Smooth muscle cell (in vitro differentiated cells): ENCODE results near the gene CD44. TPM values are rescaled to one million over a fixed set of nuclear protein-coding genes. Genes with fewer than 3 reads are reported as not detected.

ENCODE experiments used
- DNase-seq: peaks from one replicate; lab custom pipeline; 2025; ENCODE audit not compliant: unreplicated experiment; lab: John Stamatoyannopoulos, UW
- H2AFZ ChIP-seq: fragments of 200-600 bp; sonication (generic); 2 replicates; pipeline ENCODE4 v1.6.0; 2016; ENCODE audit warnings: antibody characterized with exemption, low read depth, mild to moderate bottlenecking
- H3F3A ChIP-seq: fragments of 200-600 bp; sonication (generic); 2 replicates; pipeline ENCODE4 v1.6.0; 2017; ENCODE audit warnings: antibody characterized with exemption, low read depth
- H3K27ac ChIP-seq: fragments of 200-600 bp; sonication (generic); 2 replicates; pipeline ENCODE4 v1.5.1; 2016; ENCODE audit warnings: low read depth, mild to moderate bottlenecking
- H3K27me3 ChIP-seq: fragments of 200-600 bp; sonication (generic); 2 replicates; pipeline ENCODE4 v1.6.1; 2016; ENCODE audit warnings: low read depth, mild to moderate bottlenecking
- H3K36me3 ChIP-seq: fragments of 200-600 bp; sonication (generic); 2 replicates; pipeline ENCODE4 v1.5.1; 2016; ENCODE audit warnings: low read depth
- H3K4me1 ChIP-seq: fragments of 200-600 bp; sonication (generic); 2 replicates; pipeline ENCODE4 v1.5.1; 2016; ENCODE audit warnings: low read depth
- H3K4me2 ChIP-seq: fragments of 200-600 bp; sonication (generic); 2 replicates; pipeline ENCODE4 v1.6.0; 2016; ENCODE audit warnings: mild to moderate bottlenecking
- H3K4me3 ChIP-seq: fragments of 200-600 bp; sonication (generic); 2 replicates; pipeline ENCODE4 v1.5.1; 2016; ENCODE audit warnings: mild to moderate bottlenecking
- H3K79me2 ChIP-seq: fragments of 200-600 bp; sonication (generic); 2 replicates; pipeline ENCODE4 v1.6.0; 2016; ENCODE audit warnings: low read depth, mild to moderate bottlenecking
- H3K9ac ChIP-seq: fragments of 200-600 bp; sonication (generic); 2 replicates; pipeline ENCODE4 v1.6.0; 2016; ENCODE audit warnings: low read depth
- H3K9me3 ChIP-seq: fragments of 200-600 bp; sonication (generic); replicated peaks from 2 replicates; pipeline ENCODE4 v1.5.1; 2016; ENCODE audit warnings: low read depth
- H4K20me1 ChIP-seq: fragments of 200-600 bp; sonication (generic); 2 replicates; pipeline ENCODE4 v1.6.0; 2016; ENCODE audit warnings: low read depth
- WGBS: methylation state at CpG from one replicate; pipeline ENCODE4 v1.1.7; 2016; ENCODE audit warnings: low lambda C conversion rate; 5-methylcytosine and 5-hydroxymethylcytosine counted together
- polyA plus RNA-seq: library from polyadenylated mRNA; unstranded; fragments of >200 nt; fragmentation: Nextera tagmentation; extraction: Ambion mirVana; gene quantifications from 2 replicates; pipeline ENCODE4 v1.2.1, GENCODE V29; 2016
- total RNA-seq: library from RNA; depleted of rRNA; stranded (reverse); fragments of >200 nt; gene quantifications from 2 replicates; pipeline ENCODE4 v1.2.3, GENCODE V29; 2014
- TF ChIP-seq, protein P1 (sequence below): fragments of 200-600 bp; sonication (generic); IDR thresholded peaks from 2 replicates; pipeline ENCODE4 v1.5.1; 2017; ENCODE audit warnings: borderline replicate concordance, mild to moderate bottlenecking, antibody characterized with exemption; ENCODE audit not compliant: insufficient read depth, poor library complexity, severe bottlenecking

CD44 gene
- total and polyA plus RNA-seq, 2 experiments from 2014 or later, result 116 to 248 TPM

- TF ChIP-seq, protein P1, sequence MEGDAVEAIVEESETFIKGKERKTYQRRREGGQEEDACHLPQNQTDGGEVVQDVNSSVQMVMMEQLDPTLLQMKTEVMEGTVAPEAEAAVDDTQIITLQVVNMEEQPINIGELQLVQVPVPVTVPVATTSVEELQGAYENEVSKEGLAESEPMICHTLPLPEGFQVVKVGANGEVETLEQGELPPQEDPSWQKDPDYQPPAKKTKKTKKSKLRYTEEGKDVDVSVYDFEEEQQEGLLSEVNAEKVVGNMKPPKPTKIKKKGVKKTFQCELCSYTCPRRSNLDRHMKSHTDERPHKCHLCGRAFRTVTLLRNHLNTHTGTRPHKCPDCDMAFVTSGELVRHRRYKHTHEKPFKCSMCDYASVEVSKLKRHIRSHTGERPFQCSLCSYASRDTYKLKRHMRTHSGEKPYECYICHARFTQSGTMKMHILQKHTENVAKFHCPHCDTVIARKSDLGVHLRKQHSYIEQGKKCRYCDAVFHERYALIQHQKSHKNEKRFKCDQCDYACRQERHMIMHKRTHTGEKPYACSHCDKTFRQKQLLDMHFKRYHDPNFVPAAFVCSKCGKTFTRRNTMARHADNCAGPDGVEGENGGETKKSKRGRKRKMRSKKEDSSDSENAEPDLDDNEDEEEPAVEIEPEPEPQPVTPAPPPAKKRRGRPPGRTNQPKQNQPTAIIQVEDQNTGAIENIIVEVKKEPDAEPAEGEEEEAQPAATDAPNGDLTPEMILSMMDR, result no peak
These were observed 30.1 kb downstream of the CD44 start for GRCh38 chr11:35169112-35169511.

DNA sequence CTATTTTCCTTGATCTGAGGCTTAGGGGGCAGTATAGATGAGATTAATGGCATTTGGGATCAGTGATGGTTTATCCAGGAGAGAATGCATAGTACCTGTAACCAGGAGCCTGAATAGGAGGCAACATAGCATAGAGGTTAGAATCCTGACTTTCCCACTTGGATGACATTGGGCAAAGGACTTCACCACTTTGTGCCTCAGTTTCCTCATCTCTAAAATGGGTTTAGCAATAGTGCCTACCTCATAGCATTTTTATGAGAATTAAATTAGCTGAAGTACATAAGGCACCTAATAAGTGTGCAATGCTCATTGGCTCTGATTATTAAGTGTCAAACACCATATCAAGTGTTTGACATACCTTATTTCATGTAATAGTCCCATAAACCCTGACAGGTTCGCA, 30.8 kb downstream of the CD44 start:
- no peak overlapping the region for H3K4me3 ChIP-seq
- H3K79me2 ChIP-seq, result peaks cover 15% of the 10 kb centered on the region
- WGBS, result 94% methylated on average over 1 of the region's 1 CpG
- H3F3A ChIP-seq, result peaks cover 3% of the 10 kb centered on the region
- H3K36me3 ChIP-seq, result no peaks in the 10 kb centered on the region
- no peaks in the 10 kb centered on the region for H3K27me3 ChIP-seq
- H3K27ac ChIP-seq, result no peak overlapping the region
- H2AFZ ChIP-seq, result no peak overlapping the region
- no peak overlapping the region for H3K4me2 ChIP-seq
- no peak overlapping the region for H3K9ac ChIP-seq
- DNase-seq, result no peak
- peaks cover 26% of the 10 kb centered on the region for H3K4me1 ChIP-seq
- H4K20me1 ChIP-seq, result no peaks in the 10 kb centered on the region
- TF ChIP-seq, protein P1, result no peak
- H3K9me3 ChIP-seq, result no peaks in the 10 kb centered on the region

More at GRCh38 chr11:35169112-35169511, 30.1 kb downstream of the CD44 start:
- Histone ChIP-seq H3K4me3 (no peak overlapping the region), H3K9ac (no peak overlapping the region), H3K36me3 (no peaks in the 10 kb centered on the region), H3K79me2 (peaks cover 15% of the 10 kb centered on the region), H3K4me2 (no peak overlapping the region), H2AFZ (no peak overlapping the region), H3F3A (peaks cover 3% of the 10 kb centered on the region), H3K9me3 (no peaks in the 10 kb centered on the region), H3K27ac (no peak overlapping the region), H3K27me3 (no peaks in the 10 kb centered on the region), H4K20me1 (no peaks in the 10 kb centered on the region), H3K4me1 (peaks cover 22% of the 10 kb centered on the region)
- 98% methylated on average over 2 of the region's 2 CpGs for WGBS
- DNase-seq, result no peak

DNA sequence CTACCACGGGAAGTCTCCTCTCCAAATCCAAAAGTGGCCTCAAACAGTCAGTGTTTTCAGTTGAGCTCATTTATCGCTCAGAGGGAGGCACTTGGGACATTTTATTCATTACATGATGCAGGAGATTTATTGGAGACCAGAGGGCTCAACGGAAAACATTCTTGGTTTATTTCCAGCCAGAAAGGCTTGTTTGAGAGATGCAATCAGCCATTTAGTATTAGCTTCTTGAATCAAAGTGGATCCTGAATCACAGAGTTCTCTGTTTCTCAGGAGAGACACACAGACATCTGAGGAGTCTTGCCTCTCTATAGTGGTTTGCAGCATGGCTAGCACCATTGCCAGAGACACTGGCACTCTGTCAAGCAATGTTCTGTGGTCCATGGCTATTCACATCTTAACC, 31.5 kb downstream of the CD44 start:
- DNase-seq, result no peak
- no peaks in the 10 kb centered on the region for H3K36me3 ChIP-seq
- H3K9ac ChIP-seq, result no peak overlapping the region
- peaks cover 4% of the 10 kb centered on the region for H3F3A ChIP-seq
- no peaks in the 10 kb centered on the region for H3K27me3 ChIP-seq
- H3K27ac ChIP-seq, result no peak overlapping the region
- WGBS, result 74% methylated on average over 3 of the region's 3 CpGs
- no peak overlapping the region for H2AFZ ChIP-seq
- H3K4me3 ChIP-seq, result no peak overlapping the region
- H3K4me2 ChIP-seq, result no peak overlapping the region
- no peaks in the 10 kb centered on the region for H4K20me1 ChIP-seq
- no peaks in the 10 kb centered on the region for H3K9me3 ChIP-seq
- peaks cover 29% of the 10 kb centered on the region for H3K4me1 ChIP-seq
- TF ChIP-seq, protein P1, result no peak
- peaks cover 15% of the 10 kb centered on the region for H3K79me2 ChIP-seq

- Histone ChIP-seq H3K79me2 (peaks cover 15% of the 10 kb centered on the region), H3K36me3 (no peaks in the 10 kb centered on the region), H3K9ac (no peak overlapping the region), H3K27ac (no peak overlapping the region), H3K4me1 (peaks cover 22% of the 10 kb centered on the region), H3K9me3 (no peaks in the 10 kb centered on the region), H3K4me3 (no peak overlapping the region), H3K27me3 (no peaks in the 10 kb centered on the region), H3F3A (peaks cover 5% of the 10 kb centered on the region), H4K20me1 (no peaks in the 10 kb centered on the region), H3K4me2 (no peak overlapping the region), H2AFZ (no peak overlapping the region)
- TF ChIP-seq, protein P1, result no peak
- 73% methylated on average over 1 of the region's 1 CpG for WGBS
- DNase-seq, result no peak
These were observed 32.3 kb downstream of the CD44 start for GRCh38 chr11:35171226-35171625.
